ENCODE measurements around the gene KIF2C.
"Not testable (repeated sequence)": the region's sequence is repeated elsewhere in the genome, so short reads cannot be mapped to it uniquely, and the experiment has no call there.

The KIF2C gene

GRCh38 chr1:44799770-44800584 lies 60.3 kb downstream of the KIF2C start, which contains the start of gene PLK3:
Gene PLK3, plus strand, starts transcription at chr1:44800377. Its CDS starts 87 bp downstream, at chr1:44800464.
- peak; percentile 96 for DNase-seq

DNA sequence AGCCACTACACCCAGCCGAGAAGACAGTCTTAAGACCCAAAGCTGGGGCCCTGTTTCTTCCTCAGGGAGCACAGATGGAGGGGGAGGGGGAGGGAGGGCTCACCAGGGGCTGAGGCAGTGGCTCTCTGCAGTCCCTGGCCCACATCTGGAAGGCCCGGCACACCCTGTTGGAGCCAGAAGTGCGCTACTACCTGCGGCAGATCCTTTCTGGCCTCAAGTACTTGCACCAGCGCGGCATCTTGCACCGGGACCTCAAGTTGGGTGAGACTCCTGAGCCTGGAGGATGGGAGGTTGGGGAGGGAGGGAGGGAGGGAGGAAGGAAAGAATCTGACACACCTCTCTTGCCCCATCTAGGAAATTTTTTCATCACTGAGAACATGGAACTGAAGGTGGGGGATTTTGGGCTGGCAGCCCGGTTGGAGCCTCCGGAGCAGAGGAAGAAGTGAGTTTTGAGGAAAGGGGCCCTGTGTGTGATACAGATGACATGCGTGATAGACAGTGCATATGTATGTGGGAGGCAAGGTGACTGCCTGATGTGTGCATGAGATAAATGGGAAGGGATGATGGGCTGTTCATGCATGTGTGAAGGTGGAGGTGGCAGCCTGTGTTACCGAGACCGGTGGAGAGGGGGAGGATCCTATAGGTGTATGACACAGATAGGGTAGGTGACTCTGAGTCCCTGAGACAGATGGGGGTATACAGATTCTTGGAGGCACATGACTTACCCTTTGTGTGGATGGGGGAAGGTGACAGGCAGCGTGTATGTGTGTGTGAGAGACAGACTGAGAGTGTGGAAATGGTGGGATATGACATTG lies 62.1 kb downstream of the KIF2C start:
- DNase-seq: no peak

DNA sequence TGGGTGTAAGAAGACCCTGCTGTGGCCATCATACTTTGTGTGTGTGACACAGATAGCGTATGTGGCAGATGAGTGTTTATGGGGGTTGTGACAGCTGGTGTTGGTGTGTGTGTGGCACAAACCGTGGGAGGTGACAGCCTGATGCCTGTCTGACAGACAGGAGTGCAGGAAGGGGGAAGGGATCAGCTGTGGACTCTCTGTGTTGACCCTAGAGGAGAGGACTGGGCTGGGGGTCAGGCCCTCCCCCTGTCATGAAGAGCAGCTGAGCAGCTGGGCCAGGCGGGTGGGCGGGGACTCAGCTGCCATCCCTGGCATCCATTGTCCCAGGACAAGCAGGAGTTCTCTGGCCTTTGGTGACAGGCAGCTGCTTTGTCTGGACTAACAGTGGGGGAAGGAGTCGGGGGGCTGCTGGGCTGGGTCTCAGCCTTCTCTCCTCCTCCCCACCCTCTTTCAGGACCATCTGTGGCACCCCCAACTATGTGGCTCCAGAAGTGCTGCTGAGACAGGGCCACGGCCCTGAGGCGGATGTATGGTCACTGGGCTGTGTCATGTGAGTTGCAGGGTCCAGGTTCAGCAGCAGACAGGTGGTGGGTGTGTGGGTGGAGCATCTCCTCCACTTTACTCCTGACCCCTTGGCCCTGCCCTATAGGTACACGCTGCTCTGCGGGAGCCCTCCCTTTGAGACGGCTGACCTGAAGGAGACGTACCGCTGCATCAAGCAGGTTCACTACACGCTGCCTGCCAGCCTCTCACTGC lies 62.8 kb downstream of the KIF2C start:
- DNase-seq: no peak

- no peak for DNase-seq
Observed at GRCh38 chr1:44803062-44803311, 63.4 kb downstream of the KIF2C start.

GRCh38 chr1:44803312-44804095 lies 63.9 kb downstream of the KIF2C start:
- no peak for DNase-seq

- DNase-seq: no peak
Observed at GRCh38 chr1:44805311-44806024, 65.8 kb downstream of the KIF2C start.

DNA sequence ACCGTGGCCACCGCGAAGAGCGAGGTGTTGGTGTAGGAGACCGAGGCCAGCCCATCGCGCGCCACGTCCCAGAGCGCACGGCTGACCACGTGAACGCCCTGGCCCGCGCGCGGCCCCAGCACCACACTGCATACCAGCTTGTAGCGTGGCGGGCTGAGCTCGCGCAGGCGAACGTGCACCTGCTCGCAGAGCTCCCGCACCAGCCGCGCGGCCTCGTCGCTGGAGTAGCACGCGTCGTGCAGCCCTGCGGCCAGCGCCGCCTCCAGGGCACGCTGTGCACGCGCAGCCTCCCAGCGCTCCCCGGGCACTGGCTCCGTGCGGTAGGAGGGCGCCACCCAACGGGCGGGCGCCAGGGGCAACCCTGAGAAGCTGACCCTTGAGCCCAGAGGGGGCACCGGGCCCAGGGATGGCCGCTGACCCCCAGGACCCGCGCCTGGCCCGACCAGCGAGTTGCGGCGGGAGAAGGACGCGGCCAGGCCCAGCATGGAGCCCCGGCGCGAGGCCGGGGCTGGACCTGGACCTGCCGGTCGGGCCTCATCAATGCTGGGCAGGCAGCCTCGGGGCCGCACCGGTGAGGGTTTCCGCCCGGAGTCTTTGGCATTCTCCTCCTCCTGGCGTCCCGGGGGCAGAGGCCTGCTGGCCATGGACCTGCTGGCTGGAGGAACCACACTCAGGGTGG lies 66.5 kb downstream of the KIF2C start:
- no peak for DNase-seq

GRCh38 chr1:44806704-44807363 lies 67.2 kb downstream of the KIF2C start, which contains the start of gene DYNLT4:
Gene DYNLT4, minus strand, starts transcription at chr1:44807351. Its CDS starts 683 bp downstream, at chr1:44806668.
- DNase-seq: no peak

- peak; percentile 79 for DNase-seq
Observed at GRCh38 chr1:44807364-44808062, 67.9 kb downstream of the KIF2C start.

DNA sequence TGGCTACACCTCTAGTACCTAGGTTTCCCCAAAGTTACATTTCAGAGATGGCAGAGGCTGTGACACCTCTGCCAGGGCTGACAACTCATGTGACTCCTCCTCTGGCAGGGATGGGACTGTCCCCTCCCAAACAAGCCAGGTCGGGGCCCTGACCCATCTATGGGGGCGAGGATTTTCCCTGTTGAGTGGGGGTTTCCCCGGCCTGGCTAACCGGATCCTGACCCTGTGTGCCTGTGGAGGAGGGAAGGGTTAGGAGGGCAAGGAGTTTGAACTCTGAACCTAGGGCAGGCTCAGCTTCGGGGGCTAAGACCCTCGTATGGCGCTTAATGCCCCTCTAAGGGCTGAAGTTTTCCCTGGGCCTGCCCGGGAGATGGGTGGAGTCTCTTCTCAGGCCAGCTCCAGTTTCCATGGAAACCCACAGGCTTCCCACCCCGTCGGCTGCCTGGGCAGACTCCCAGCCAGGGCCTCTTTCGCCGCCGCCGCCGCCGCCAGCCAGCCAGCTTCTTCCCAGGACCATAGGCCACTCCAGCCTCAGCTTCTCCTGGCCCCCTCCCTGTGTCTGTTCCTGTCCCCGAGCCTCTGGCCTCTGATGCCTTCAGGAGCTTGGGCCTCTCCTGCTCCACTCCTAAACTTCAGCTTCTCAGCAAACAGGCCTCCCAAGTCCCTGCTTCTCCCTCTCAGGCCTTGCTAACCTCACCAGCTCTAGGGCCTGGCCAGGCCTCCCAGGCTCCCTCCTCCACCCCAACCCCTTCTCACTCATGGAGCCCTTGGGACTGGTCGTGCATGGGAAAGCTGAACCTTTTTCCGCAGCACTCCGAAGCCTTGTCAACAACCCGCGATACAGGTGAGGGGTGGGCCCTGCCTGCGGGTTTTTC lies 68.7 kb downstream of the KIF2C start, which contains the start of gene BTBD19:
Gene BTBD19, plus strand, starts transcription at position 461 of the 875 bp plus-strand sequence. Its CDS starts 298 bp downstream, at position 759.
- DNase-seq: peak; percentile 58

DNA sequence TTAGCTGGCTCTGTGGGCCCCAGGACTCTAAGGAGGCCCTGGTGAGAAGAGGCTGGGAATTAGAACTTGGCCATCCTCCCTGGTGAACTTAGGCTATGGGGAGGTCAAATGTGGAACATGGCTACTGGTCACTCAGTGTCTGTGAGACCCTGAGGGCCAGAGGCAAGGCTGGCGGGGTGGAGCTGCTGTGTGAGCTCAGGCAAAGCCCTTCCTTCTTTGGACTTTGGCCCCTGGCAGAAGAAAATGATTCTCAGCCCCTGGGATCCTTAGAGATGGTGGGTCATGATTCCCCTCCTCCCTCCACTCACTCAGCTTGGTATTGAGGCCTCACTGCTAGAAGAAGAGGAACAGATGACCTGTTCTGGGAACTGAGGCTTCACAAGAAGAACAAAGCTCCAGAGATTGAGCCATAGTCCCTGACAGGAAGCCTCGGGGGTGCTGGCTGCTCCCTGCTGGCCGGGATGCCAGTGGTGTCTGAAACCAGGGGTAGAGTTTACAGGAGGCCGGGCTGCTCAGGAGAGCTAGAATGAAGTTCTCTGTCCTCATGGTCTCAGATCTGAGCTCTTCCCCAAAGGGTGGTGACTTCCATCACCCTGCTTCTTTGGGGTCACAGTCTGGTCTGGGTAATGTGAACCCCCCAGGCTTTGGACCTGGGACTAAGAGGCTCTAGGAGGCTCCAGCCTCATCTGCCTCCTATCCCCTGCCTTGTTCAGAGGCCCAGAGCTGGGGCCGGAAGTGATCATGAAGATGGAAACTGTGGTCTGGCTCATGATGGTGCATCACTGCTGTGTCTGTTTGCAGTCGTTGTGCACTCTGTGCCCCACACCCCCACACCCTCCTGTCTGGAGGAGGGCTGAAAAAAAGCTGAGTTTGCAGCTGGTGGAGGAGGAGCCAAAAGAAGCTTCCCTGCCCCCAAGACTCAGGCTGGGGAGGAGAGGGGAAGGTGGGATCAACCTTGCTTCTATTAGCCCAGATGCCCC lies 69.6 kb downstream of the KIF2C start:
- DNase-seq: peak; percentile 61

DNA sequence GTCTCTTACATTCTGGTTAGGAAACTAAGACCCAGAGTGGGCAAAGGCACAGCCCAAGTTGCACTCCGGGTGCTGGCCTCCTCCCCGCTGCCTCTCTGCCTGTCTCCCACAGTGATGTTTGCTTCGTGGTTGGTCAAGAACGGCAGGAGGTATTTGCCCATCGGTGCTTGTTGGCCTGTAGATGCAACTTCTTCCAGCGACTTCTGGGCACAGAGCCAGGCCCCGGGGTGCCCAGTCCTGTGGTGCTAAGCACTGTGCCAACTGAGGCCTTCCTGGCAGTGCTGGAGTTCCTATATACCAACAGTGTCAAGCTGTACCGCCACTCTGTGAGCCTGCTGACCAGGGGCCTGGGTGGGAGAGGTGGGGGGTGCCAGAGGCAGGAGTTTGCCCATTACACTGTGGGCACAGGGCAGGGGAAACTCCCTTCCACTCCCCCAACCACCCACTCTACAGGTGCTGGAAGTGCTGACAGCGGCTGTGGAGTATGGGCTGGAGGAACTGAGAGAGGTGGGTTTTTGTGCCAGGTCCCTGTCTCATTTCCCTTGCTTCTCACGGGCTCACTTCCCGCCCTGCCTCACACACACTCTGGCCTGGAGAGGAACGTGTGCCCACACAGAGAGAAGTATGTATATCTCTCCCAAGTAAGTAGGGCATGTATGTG lies 70.6 kb downstream of the KIF2C start:
- DNase-seq: no peak

DNA sequence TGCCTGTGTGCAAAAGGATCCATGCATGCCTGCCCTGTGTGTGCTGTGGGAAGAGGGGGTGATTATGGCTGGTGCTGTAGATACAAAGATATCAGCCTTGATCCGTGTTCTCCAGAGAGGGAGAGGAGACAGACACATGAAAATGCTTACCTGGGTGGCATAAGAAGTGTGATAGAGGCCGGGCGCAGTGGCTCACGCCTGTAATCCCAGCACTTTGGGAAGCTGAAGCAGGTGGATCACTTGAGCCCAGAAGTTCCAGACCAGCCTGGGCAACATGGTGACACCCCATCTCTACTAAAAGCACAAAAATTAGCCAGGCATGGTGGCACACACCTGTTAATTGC lies 71.1 kb downstream of the KIF2C start:
- not testable (repeated sequence) for DNase-seq

DNA sequence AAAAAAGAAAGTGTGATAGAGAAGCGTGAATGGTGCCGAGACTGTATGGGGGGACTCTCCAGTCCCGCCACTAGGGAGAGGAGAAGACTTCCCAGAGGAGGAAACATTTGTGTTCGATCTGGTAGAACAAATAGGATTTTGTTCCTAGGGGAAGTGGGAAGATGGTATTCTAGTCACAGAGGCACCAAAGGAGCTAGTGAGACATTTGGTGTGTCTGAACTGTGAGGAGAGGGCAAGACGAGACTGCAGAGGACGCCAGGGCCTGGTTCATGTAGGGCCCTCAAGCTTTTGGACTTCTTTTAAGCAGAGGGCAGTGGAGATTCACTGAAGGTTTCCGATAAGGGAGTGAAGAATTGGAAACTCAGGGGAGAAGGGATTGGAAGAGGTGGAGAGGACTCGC lies 71.6 kb downstream of the KIF2C start:
- no peak for DNase-seq

GRCh38 chr1:44812822-44813543 lies 73.3 kb downstream of the KIF2C start:
- DNase-seq: no peak

DNA sequence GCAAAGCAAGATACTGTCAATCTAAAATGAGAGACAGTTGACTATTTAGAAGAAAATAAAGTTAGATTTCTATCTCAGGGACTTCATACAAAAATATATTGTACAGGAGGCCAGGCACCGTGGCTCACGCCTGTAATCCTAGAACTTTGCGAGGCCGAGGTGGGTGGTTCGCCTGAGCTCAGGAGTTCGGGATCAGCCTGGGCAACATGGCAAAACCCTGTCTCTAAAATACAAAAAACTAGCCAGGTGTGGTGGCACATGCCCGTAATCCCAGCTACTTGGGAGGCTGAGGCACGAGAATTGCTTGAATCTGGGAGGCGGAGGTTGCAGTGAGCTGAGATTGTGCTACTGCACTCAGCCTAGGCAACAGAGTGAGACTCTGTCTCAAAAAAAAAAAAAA lies 76.3 kb downstream of the KIF2C start:
- not testable (repeated sequence) for DNase-seq

Data from effector CD8-positive, alpha-beta T cell (primary cell).